Spinal cord (tissue), 10 donors: ENCODE data around the gene SPATA18. TPM values are rescaled to one million over a fixed set of nuclear protein-coding genes. Genes with fewer than 3 reads are reported as not detected.
"Not testable (repeated sequence)": the region's sequence is repeated elsewhere in the genome, so short reads cannot be mapped to it uniquely, and the experiment has no call there.

Experiments used
- DNase-seq, 6 donors: peaks; one replicate each; pipeline versions ENCODE4 v3.0.0 to v3.0.0-alpha.2; 2013 to 2015; ENCODE audit warnings: low spot score in 6 of 6, low read depth in 4 of 6
- H3K27ac ChIP-seq: one replicate; pipeline ENCODE4 v1.5.1; 2013; ENCODE audit warnings: low read depth, low read length, control low read depth
- H3K27me3 ChIP-seq: one replicate; pipeline ENCODE4 v1.6.1; 2013; ENCODE audit warnings: low read length; ENCODE audit not compliant: control insufficient read depth, insufficient read depth
- H3K36me3 ChIP-seq: one replicate; pipeline ENCODE4 v1.6.1; 2013; ENCODE audit warnings: low read length; ENCODE audit not compliant: control insufficient read depth, insufficient read depth
- H3K4me1 ChIP-seq: one replicate; pipeline ENCODE4 v1.6.1; 2013; ENCODE audit warnings: low read length; ENCODE audit not compliant: control insufficient read depth, insufficient read depth
- H3K4me3 ChIP-seq: one replicate; pipeline ENCODE4 v1.5.1; 2013; ENCODE audit warnings: low read depth, low read length, control low read depth
- H3K9me3 ChIP-seq: one replicate; pipeline ENCODE4 v1.6.1; 2013; ENCODE audit warnings: low read length; ENCODE audit not compliant: control insufficient read depth, insufficient read depth
- WGBS: methylation state at CpG from one replicate; pipeline ENCODE4 v1.1.5; 2013; ENCODE audit warnings: missing lambda C conversion rate; ENCODE audit not compliant: insufficient coverage; 5-methylcytosine and 5-hydroxymethylcytosine counted together
- polyA plus RNA-seq, 2 donors: library from polyadenylated mRNA; unstranded; fragments of 120-200 nt; gene quantifications; one replicate each; pipeline ENCODE4 v1.2.1, GENCODE V29; 2013; ENCODE audit not compliant: insufficient read length in 2 of 2
- total RNA-seq, 2 donors: library from RNA; depleted of rRNA in 1 of 2; stranded (reverse); fragments of 120-200 nt in 1 of 2; fragments of >200 nt in 1 of 2; gene quantifications; one replicate each; pipeline versions ENCODE4 v1.2.3 to v1.2.4, GENCODE V29; 2013 to 2014
- donor health status: healthy.

SPATA18 gene
- total and polyA plus RNA-seq, 4 donors, result 5.3 to 11.2 (median 7.7) TPM

DNA sequence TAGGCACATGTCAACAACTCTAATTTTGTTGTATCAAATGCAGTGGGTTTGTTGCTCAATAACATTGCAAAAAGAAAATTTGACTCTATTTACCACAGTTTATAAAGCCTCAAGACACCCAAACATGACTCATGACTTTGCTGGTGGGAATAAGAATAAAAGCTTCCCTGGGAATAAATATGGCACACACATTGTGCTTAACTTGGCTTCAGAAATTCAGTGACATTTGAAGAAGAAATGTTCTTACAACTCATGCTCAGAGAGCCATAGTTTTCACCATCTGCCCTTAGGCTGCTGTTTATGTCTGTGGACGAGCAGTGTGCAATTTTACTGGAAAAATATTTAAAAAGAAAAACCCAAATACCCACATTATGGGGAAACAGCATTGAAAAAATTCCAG is 60.9 kb downstream of the SPATA18 start:
- Histone ChIP-seq H3K4me3 (no peak overlapping the region), H3K36me3 (no peaks in the 10 kb centered on the region), H3K9me3 (no peaks in the 10 kb centered on the region), H3K27ac (no peak overlapping the region), H3K4me1 (no peaks in the 10 kb centered on the region), H3K27me3 (no peaks in the 10 kb centered on the region)
- no peak for DNase-seq
- no CpG with 5 or more reads among the region's 1 CpG for WGBS

DNA sequence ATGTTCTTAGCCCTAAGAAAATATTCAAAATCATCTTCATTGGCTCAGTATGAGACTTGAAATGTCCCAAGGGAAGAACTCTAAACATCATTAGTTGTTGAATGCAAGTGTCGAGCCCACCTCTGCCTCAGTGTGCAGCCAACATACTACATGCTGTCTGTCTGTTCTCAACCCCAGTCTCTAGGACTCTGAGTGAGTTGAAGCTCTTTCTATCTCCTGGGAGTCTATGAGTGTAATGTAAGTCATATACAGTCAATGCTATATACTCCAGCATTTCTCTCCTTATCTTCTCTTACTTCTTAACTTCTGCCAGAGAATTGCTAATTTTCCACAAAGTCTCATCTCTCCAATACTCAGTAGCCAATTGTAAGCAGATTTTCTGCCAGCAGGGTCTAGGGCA is 61.3 kb downstream of the SPATA18 start:
- Histone ChIP-seq H3K9me3 (no peaks in the 10 kb centered on the region), H3K27me3 (no peaks in the 10 kb centered on the region), H3K4me1 (no peaks in the 10 kb centered on the region), H3K27ac (no peak overlapping the region), H3K4me3 (no peak overlapping the region), H3K36me3 (no peaks in the 10 kb centered on the region)
- no peak for DNase-seq
- WGBS, result no CpG with 5 or more reads among the region's 1 CpG

- WGBS, result 86% methylated on average over 1 of the region's 2 CpGs
- Histone ChIP-seq H3K9me3 (no peaks in the 10 kb centered on the region), H3K36me3 (no peaks in the 10 kb centered on the region), H3K4me3 (no peak overlapping the region), H3K27ac (no peak overlapping the region), H3K4me1 (no peaks in the 10 kb centered on the region), H3K27me3 (no peaks in the 10 kb centered on the region)
- DNase-seq, result no peak
These were observed 65.5 kb downstream of the SPATA18 start for GRCh38 chr4:52116641-52117040.

- H3K36me3 ChIP-seq, result no peaks in the 10 kb centered on the region
- H3K4me3 ChIP-seq, result no peak overlapping the region
- DNase-seq, result no peak
- H3K4me1 ChIP-seq, result no peaks in the 10 kb centered on the region
- H3K27ac ChIP-seq, result no peak overlapping the region
- peaks cover 4% of the 10 kb centered on the region for H3K9me3 ChIP-seq
- WGBS, result no CpG with 5 or more reads among the region's 3 CpGs
- no peaks in the 10 kb centered on the region for H3K27me3 ChIP-seq
These were observed 75.1 kb downstream of the SPATA18 start for GRCh38 chr4:52126226-52126625.

DNA sequence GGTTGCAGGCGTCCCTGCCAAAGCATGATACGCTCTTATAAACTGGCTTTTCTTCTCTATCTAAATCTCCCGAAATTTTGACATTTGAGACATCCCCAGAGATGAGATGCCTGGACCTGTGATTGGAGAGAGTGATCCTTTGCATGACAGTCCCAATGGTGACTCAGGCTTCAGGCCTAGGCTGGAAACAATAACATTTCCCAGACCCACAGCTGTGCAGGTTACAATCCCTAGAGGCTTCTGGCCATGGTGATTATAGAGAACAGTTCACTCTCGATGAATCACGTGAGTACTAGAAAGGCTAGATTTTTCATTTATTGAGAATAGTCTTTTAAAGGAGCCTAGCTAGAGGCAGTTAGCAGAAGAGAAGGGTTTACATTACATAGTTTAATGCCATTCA is 75.9 kb downstream of the SPATA18 start:
- WGBS, result no CpG with 5 or more reads among the region's 5 CpGs
- no peak overlapping the region for H3K27ac ChIP-seq
- H3K27me3 ChIP-seq, result no peaks in the 10 kb centered on the region
- no peak overlapping the region for H3K4me3 ChIP-seq
- H3K9me3 ChIP-seq, result peaks cover 4% of the 10 kb centered on the region
- no peaks in the 10 kb centered on the region for H3K4me1 ChIP-seq
- DNase-seq, result no peak
- H3K36me3 ChIP-seq, result no peaks in the 10 kb centered on the region

- H3K27ac ChIP-seq, result no peak overlapping the region
- WGBS, result no CpG with 5 or more reads among the region's 3 CpGs
- peak in 1 of 6 donors; percentile 21 for DNase-seq
These were observed 84.1 kb downstream of the SPATA18 start for GRCh38 chr4:52135171-52135570.

GRCh38 chr4:52137152-52137551 is 86.0 kb downstream of the SPATA18 start:
- H3K9me3 ChIP-seq, DNase-seq, H3K4me3 ChIP-seq, H3K27me3 ChIP-seq, H3K27ac ChIP-seq, H3K4me1 ChIP-seq, H3K36me3 ChIP-seq: not testable (repeated sequence)
- 50% methylated on average over 1 of the region's 1 CpG for WGBS

More at GRCh38 chr4:52135171-52135570, 84.1 kb downstream of the SPATA18 start:
- no peaks in the 10 kb centered on the region for H3K27me3 ChIP-seq
- no peaks in the 10 kb centered on the region for H3K36me3 ChIP-seq
- no peaks in the 10 kb centered on the region for H3K4me1 ChIP-seq
- H3K4me3 ChIP-seq, result no peak overlapping the region
- H3K9me3 ChIP-seq, result no peaks in the 10 kb centered on the region

DNA sequence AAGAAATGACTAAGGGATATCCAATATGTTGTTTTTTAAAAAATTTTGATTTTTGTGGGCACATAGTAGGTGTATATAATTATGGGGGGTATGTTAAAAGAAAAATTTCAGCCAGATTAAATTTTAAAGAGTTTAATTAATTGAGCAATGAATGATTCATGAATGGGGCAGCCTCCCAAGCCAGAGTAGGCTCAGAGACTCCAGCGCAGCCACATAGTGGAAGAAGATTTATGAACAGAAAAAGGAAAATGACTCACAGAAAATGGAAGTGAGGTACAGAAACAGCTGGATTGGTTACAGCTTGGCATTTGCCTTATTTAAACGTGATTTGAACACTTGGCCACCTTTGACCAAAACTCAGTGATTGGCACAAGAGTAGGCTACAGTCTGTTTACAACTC is 91.7 kb downstream of the SPATA18 start:
- H3K27ac ChIP-seq, result no peak overlapping the region

GRCh38 chr4:52143815-52144214 is 92.7 kb downstream of the SPATA18 start:
- WGBS, result 64% methylated on average over 1 of the region's 3 CpGs
- Histone ChIP-seq H3K27me3 (no peaks in the 10 kb centered on the region), H3K4me3 (no peak overlapping the region), H3K36me3 (no peaks in the 10 kb centered on the region), H3K27ac (no peak overlapping the region), H3K9me3 (no peaks in the 10 kb centered on the region), H3K4me1 (no peaks in the 10 kb centered on the region)
- DNase-seq, result no peak

More for the DNA sequence above, 91.7 kb downstream of the SPATA18 start:
- Histone ChIP-seq H3K36me3 (no peaks in the 10 kb centered on the region), H3K4me3 (no peak overlapping the region), H3K9me3 (no peaks in the 10 kb centered on the region), H3K27me3 (no peaks in the 10 kb centered on the region), H3K4me1 (no peaks in the 10 kb centered on the region)
- 100% methylated on average over 1 of the region's 2 CpGs for WGBS
- DNase-seq, result no peak

DNA sequence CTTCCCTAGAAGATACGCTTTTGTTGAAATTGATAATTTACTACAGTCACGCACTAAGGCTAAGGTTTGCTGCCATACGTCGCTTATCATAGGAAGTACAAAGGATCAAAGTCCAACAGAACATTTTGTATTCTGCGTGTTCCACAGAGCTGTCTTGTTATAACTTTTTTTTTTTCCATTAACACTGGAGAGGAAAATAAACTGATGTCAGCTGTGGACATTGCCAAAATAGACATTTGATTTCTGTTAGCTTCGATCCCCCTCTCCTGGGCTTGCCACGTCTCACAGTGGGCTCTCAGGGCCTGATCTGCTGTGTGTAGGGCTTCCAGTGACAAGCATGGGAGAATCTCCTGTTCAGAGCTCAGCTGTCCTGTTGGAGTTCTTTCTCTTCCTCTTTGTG is 93.3 kb downstream of the SPATA18 start:
- peak in 1 of 6 donors; percentile 9 for DNase-seq
- no peak overlapping the region for H3K27ac ChIP-seq
- no peaks in the 10 kb centered on the region for H3K36me3 ChIP-seq
- 78% methylated on average over 5 of the region's 7 CpGs for WGBS
- H3K9me3 ChIP-seq, result no peaks in the 10 kb centered on the region
- H3K4me1 ChIP-seq, result no peaks in the 10 kb centered on the region
- no peaks in the 10 kb centered on the region for H3K27me3 ChIP-seq
- H3K4me3 ChIP-seq, result no peak overlapping the region
